ENCODE measurements around the gene PIAS3.
A peak's percentile ranks its signal among the peaks of the same experiment; 100 is the strongest.

The PIAS3 gene

DNA sequence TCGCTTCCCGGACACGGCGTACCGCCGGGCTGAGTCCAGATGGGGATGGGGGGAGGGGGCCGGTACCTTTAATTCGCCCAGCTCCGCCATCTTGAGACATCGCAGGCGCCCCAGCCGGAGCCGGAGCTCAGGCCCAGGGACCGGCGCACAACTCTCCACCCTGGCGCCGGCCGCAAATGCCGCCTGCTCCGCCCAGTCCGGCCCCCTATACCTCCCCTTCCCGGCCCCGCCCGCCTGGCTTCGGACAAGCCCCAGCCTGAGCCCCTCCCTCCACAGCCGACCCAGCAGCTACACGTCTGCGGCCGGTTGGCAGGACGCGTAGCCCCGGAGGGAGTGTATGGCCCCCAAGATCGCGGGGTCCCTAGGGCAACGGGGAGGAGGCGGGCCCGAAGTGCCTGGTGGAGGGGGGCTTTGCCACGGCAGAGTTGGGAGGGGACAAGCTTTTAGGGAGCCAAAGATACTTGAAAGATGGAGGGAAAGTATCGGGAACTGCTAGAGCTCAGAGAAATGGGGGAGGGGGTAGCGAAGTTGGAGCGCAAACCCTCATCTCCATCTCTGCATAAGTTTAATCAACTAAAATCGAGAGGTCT is at the start of gene PIAS3:
Gene PIAS3, minus strand, starts transcription at position 181 of the 590 bp plus-strand sequence. Its CDS starts 91 bp downstream, at position 90.
- DNase-seq: peak; percentile 85

DNA sequence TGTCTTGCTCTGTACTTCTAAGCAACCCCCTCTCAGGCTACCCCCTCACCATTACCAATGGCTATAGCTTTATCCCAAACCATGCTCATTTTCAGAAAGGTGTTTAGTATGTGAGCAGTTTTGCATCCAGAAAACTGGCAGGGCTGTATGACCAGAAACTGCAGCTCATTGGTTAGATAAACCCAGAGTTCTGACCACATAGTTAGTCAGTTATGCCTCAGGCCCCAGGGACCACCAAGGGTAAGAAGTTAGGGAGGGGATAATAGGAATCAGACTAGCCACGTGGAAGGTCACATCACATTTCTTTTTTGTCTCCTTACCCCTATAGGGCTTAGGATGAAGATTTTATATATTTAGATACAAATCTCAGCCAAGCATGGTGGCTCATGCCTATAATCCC is 49.8 kb upstream of the PIAS3 start:
- DNase-seq: no peak

DNA sequence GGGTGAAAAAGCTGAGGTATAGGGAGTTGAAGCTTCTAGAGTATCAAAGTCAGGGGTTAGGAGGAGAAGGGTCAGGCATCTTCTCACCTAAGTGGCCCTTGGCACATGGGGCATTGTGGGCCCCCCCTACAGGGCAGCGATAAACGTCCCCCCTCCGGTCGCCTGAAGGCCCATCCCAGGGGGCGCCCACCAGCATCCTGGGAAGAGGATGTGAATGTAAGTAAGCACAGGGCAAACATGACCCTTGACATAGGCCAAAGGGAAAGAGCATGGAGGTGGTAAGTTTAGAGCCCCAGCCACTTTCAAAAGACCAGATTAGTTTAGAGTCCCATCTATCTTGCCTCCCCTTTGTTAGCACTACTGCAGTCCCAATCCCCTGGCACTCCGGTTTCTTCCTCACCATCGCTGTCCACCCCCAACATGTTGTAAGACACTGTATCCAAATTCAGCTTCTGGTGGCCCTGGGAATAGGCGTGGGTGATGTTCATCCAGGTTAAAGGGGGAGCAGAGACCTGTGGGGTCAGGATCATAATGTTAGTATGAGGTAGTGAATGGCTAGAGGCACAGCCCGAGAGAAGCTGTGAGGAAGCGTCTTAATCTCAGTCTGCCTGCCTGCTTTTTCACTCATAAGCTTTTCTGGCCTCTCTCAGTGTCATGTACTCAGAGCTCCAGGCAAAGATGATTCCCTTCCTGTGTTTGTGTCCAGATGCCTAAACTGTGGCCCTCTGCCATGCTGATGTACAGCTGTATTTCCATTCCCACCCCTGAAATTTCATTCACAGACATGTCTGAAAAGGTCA is 48.3 kb upstream of the PIAS3 start:
- DNase-seq: no peak

DNA sequence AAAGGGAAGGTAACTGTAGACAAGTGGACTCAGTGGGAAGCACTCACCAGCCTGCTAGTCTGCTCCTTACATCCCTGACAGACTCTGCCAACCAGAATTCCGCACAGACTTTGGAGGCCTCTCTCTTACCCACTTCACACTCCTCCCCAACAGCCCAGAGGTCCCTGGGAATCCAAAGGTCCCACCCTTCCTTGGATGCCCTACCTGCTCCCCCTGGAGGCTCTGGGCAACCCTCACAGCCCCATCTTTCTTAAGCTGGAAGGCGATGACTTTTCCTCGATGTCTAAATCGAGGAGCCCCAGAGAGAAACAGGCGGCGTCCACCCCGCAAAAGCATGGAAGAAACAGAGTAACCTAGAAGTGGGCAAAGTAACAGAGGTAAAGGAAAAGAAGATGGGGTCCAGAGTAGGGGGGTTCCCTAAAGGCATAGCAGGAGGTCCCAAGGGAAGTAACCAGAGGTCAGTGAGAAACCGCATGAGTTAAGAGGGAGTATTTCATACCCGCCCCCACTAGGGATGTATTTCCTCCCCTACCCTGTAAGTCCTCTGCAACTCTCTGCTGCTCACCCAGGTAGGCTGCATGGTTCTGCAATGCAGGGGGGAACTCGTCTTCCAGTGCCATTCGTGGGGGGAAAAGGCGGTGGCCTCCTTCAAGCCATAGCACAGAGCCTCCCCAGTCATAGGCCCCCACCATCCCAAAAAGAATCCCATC is 42.6 kb upstream of the PIAS3 start:
- no peak for DNase-seq

DNA sequence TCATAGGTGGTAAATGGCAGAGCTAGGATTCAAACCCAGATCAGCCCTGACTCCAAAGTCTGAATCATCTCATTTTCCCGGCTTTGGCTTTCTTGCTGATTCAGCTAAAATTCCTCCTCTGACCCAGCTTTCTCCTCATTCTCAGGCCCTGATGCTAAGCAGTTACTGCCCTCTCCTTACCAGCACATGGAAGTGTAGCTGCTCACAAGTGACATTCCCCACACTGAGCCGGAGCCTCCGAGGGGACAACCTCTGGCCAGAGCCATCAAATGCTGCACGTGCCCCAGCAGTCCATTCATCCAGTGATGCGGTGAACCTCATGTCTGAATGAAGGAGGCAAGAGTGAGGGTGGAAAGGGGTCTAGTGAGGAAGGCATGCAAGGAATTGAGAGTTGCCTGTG is 39.9 kb upstream of the PIAS3 start:
- DNase-seq: no peak

DNA sequence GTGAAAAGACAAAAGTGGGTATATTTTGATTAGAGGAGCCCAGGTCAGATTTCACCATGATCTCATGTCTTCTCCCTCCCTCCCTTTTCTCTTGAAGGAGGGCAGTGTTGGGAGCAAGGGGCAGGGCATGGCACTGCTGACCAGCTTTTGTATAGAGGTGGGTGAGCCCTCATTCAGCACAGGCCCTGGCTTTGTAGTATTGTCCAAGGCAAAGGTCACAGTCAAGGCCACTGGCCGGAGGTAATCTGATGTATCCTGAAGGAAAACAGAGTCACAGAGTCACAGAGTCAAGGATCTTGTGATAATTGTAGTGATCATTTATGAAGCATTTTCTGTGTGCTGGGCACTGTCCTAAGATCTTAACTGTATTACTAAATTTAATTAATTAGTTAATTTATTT is 39.1 kb upstream of the PIAS3 start:
- DNase-seq: no peak

DNA sequence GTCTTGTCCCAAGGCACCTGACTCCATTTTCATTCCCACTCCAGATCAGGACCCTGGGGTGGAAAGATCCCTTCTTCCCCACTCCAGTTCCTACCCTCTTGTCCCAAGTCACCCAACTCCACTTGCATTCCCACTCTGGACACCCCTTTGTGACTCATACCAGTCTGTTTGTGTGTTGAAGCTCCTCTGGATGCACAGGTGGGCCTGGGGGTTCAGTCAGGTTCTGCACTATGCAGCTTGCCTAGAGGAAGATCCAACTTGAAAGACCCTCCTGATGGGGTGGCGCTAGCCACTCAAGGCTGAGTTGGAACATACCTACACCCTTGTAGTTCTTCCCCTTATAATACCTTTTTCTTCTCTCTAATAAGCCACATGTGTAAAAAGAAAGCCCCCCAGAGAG is 36.6 kb upstream of the PIAS3 start:
- DNase-seq: no peak

DNA sequence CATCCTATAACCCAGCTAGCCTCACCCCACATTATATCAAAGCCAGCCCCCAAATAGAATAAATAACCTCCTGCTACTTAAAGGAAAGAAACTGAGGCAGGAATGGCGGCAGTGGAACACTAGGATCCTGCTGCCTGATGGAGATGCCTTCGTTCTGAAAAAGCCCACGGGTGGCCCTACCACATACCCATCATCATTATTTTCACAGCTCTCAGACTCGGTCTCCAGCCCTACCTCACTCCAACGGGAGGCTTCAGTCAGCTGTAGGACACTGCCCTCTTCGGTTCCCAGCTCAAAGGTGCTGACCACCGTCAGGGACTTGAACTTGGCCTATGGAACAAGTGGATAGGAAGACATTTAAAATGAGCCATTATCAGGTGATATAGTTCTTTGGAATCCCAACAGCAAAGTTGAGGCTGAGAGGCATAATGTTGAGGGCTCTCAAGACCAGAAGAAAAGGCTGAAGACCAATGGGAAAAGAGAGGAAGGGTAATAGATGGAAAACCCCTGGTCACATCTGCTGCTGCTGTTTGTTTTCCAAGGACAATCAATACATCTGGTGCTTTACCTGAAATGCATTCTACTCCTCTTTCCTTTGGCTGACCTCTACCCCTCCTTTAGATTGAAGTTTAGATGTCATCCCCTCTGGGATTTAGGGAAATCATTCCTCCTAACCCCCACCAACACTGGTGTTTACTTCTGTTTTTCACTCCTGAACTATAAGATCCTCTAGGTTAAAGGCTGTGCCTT is 34.6 kb upstream of the PIAS3 start:
- no peak for DNase-seq

DNA sequence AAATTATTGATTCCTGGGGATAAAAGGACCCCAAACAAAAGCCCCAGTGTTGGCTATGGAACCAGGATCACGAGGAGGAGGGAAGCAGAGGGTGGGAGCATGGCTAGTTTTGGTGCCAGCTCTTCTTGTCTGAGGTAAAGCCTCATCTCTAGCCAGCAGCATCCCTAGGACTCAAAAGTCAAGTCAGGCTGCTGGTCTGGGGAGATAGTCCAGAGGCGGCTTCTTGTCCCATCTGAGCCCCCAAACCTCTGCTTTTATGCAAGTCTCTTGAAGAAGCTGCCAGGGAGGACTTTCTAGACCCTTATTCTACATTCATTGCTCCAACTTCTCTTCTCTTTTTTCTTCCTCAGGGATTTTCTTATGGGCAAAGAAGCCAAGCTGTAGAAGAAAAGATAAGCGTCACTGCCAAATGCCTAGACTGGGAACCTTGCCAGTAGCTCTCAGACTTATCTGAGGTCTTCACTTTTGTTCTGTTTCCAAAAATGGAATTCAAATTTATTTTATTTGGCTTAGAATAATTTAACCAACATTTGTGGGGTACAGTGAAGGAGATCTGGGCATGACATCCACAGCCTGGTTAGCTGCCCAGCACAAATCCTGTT is 33.7 kb upstream of the PIAS3 start:
- DNase-seq: no peak

DNA sequence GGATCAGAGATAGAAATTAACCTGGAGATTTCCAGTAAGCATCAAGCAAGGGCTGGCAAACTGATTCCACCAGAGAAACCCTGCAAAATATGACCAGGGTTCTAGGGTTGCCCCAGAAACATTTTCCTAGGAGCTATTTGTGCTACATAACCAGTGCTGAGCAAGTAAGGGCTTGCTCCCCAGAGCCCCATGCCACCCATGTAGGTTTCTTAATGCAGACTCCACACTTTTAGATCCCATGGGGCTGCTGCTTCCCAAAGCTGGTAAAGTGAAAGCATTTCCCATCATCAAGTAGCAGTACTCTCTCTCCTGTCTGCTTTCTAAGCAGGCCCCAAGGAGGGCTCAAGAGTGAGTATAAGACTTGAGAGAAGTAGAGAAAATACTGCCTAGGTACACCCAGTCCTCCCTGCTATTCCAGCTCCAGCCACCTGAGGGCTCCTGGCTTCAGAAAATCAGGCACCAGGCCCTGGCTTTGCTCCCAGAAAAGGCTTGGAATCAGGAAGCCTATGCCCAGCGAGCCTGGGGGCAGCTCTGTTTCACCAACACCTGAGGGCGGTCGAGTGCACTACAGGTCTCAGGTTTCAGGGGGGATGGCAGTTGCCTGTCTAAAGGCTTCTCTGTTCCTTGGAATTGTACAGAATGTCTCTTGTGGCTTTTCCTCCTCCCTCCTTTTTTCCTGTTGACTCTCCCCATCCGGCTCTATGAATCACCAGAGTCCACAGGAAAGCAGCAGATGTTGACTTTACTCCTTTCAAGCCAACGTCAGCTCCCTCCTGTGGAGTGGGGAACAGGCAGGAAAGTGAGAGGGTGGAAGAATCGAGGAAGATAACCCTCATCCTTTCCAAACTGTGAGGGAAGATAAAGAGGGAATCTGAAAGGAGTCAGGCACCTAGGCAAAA is 33.0 kb upstream of the PIAS3 start:
- DNase-seq: peak; percentile 67

DNA sequence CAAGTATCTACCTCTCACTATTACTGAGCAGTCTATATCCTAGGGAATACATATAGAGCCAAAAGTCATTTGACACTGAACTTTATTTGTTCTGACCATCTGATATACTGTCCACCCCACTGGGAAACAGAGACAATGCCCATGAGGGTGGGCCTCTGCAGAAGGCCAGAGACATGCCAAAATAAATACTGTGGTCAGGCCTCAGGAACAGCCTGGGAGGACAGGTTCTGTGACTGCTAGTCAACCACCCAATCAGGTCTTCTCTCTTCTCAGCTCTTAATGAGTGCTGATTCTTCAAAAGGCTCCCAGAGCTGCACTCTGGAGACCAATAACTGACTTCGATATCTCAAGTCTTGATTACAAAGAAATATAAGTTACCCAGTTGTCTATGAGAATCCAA is 32.3 kb upstream of the PIAS3 start:
- no peak for DNase-seq

DNA sequence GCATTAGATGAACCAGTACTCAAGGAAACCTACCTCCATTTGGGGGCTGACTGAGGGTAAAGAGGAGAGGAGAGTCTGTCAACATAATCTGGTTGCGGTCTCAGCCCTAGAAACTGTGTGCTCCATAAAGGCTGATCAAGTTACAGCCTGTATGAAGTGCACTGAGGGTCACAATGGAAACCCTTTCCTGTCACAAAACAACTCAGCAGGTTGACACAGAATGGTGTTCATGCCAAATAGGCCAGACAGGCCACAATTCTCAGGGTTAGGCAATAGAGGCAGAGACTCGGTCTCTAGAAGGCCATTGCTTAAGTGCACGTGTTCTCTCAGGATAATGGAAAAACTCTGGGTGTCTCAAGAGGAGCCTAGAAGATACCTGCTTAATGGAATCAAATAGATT is 30.8 kb upstream of the PIAS3 start:
- DNase-seq: no peak

DNA sequence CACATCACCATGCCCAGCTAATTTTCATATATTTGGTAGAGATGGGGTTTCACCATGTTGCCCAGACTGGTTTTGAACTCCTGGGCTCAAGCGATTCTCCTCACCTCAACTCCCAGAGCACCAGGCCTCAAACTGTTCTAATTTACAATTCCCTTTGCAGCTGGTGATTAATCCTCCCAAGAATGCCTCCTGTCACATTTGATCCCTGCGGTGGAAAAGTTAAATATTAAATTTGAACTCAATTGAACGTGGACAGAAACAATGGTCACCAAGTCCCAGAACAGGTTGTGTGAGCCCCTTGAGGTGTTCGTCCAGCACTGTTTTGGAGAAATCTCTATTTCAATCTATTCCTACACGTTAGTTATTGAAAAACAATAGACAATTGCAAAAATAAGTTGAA is 28.8 kb upstream of the PIAS3 start:
- DNase-seq: no peak

DNA sequence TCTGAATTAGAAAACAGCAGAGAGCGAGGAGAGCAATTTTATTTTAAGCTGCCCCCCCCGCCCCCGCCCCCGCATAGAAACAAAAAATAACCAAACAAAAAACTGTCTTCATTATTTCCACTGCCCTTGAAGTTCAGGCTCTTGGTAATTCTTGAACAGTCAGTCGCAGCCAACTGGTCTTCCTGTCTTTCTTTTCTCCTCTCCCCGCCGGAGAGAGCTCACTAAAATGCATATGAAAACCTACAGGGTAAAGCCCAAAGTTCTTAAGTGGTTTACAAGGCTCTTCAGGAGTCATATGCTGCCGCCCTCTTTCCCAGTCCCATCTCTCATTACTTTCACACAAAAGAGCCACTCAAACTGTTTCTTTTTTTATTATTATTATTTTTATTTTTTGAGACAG is 27.9 kb upstream of the PIAS3 start:
- no peak for DNase-seq

DNA sequence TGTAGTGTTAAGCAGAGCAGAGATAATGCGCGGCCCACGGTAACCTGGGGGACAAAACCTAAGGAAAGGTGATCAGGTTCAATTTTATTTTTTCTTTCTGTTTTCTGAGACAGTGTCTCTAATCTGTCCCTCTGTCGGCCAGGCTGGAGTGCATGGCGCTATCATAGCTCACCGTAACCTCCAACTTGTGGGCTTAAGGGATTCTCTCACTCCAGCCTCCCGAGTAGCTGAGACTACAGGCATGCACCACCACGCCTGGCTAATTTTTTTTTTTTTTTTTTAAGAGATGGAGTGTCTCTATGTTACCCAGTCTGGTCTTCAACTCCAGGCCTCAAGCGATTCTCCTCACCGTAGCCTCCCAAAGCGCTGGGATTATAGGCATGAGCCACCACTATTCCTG is 27.5 kb upstream of the PIAS3 start:
- no peak for DNase-seq

DNA sequence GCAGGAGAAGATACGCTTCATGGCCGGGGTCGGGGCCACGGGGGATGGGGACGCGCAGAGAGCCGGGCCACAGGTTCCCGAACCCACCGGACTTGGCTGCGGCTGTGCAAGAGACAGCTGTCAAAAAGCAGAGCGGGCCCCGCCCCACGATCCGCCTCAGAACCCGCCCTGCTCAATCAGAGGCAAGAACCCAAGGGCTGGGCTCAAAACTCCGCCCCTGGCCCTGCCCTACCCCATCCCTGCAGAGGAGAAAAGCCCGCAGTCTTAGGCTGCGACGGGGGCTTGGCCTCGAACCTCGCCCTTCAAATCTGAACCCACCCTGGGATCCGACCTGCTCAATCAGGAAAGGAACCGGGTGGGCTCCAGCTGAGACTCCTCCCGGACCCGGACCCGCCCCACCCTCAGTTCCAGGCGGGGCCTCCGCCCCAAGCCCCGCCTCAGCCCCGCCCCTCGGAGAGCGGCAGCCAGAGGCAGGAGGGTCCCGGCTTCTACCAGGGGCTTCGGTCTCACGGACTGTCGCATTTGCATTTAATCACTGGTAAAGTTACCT is 26.9 kb upstream of the PIAS3 start, which contains the start of gene ANKRD35:
Gene ANKRD35, minus strand, starts transcription at position 129 of the 550 bp plus-strand sequence. Its CDS starts 108 bp downstream, at position 21.
- peak; percentile 90 for DNase-seq

DNA sequence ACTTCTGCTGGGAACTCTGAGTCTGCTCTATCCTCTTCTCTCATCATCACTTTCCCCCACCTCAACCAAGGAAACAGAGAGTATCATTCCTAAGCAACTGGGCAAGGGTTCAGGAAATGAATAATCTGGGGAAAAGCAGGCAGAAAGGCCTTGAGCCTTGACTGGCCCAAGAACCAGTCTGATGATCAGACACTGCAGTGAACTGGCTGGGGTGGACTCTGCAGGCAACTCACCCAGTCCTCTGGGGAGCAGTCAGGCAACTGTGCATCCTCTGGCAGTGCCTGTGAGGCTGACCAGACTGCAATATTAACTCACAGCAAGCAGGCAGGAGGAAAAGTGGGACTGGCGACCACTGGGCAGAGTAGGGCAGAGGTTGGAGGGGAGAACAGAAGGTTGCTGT is 25.8 kb upstream of the PIAS3 start:
- no peak for DNase-seq

DNA sequence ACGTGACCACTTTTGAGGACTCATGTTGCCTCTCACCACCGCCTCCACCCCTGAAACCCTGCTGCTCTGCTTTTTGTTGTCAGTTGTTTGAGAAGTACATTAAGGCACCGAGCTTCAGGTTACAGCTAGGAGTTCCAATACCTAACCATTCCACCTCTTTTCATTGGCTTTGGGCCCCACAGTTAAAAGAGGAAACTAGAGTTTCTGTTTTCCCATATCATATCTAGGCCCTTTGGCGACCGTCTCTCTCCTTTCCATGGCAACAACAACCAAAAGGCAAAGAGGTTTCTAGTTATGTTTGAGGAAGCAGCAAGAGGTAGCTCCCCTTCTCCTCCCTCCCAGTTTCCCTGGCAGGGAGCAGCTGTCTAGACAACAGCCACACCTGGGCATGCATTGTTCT is 20.9 kb upstream of the PIAS3 start:
- no peak for DNase-seq

DNA sequence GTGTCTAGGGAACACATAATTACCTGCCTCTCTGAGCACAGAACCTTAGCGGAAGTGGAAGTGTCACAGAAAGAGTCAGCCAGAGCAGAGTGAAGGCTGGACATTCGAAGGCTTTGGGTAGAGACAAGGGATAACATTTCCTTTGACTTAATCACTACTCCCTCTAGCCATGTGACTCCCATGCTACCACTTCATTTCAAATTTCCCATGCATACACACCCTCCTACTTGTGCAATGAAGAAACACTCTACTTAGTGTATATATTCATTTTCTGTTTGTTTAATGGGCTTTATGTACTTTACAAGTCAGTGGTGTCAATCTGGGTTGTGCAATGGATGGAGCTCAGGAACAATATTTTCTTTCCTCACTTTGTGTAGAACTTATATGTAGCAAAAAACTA is 19.8 kb upstream of the PIAS3 start:
- no peak for DNase-seq

DNA sequence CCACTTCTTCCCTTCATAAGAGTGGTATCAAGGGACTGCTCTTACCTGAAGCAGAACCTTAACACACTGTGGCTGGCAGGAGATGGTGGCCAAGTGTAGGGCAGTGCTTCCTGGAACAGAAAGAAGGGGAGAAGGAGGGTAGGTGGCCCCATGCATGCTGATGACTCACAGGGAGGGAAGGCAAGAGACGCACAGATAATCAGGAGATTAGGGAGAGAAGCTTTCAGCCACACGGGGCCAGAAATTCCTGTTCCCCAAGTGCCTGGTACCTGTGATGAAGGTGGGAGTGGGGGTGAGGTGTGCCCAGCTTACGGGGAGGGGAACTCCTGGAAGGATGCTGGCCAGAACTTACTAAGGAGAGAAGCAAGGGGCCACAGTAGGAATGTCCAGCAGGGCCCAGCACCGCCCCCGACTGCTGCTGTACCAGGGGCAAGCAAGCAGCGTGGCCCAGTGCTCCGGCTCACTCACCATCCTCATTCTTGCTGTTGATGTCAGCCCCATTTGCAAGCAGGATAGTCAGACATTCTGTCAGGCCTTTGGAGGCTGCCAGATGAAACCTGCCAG is 19.1 kb upstream of the PIAS3 start:
- DNase-seq: no peak

DNA sequence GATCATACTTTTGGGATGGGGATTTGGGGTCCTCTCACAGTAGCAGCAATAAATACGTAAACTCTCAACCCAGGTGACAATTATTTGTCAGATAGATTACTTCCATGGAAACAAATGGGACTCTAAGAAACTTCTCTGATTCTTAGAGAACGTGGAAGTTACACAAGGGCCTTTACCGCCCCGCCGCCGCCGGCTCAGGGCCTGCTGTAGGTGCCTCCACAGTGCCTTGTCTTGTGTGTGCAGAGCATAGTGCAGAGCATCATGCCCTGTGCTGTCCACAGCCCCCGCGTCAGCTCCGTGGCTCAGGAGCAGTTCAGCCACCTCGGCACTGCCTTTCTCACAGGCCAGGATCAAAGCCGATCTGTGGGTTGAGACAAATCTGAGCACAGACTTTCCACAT is 15.8 kb upstream of the PIAS3 start:
- no peak for DNase-seq
